Vagina (tissue), 2 donors: Measurements from ENCODE around the gene ATP11A.

Experiments used
- CTCF ChIP-seq, 3 experiments: fragments of 450-650 bp in 2 of 3; fragments of 200-600 bp in 1 of 3; sonication (generic) in 1 of 3; IDR thresholded peaks; one replicate each; pipeline ENCODE4 v1.5.1; 2017 to 2019; ENCODE audit warnings: antibody characterized with exemption in 3 of 3, mild to moderate bottlenecking in 2 of 3, moderate library complexity in 2 of 3
- POLR2A ChIP-seq, 2 donors: fragments of 450-650 bp; IDR thresholded peaks; one replicate each; pipeline ENCODE4 v1.6.1; 2017; ENCODE audit warnings: antibody characterized with exemption in 2 of 2, mild to moderate bottlenecking in 2 of 2, moderate library complexity in 2 of 2
- POLR2AphosphoS5 ChIP-seq, 2 donors: sonication (generic); formaldehyde crosslinking; IDR thresholded peaks; one replicate each; pipeline ENCODE4 v1.9.0; 2017; ENCODE audit warnings: antibody characterized with exemption in 2 of 2, mild to moderate bottlenecking in 2 of 2, low read depth in 1 of 2; ENCODE audit not compliant: insufficient read depth in 1 of 2

- TF ChIP-seq CTCF (IDR thresholded peaks at IDR 0.05) (no peak), POLR2A (IDR thresholded peaks at IDR 0.05) (no peak), POLR2AphosphoS5 (IDR thresholded peaks at IDR 0.05; ENCODE audit: insufficient read depth in 1 of 2, low read depth in 1 of 2) (no peak)
Observed at GRCh38 chr13:112846411-112847115, 156.7 kb downstream of the ATP11A start.
